Measurements from ENCODE around the gene SLC4A2.
"Not testable (repeated sequence)": the region's sequence is repeated elsewhere in the genome, so short reads cannot be mapped to it uniquely, and the experiment has no call there.

The SLC4A2 gene

GRCh38 chr7:151043449-151043848 is 15.9 kb upstream of the SLC4A2 start:
- H3K27ac Mint-ChIP-seq; H3K4me3 Mint-ChIP-seq; H3K9me3 Mint-ChIP-seq; DNase-seq; H3K27me3 Mint-ChIP-seq; H3K4me1 Mint-ChIP-seq (ENCODE audit: low read depth in 2 of 2); ATAC-seq (replicated peaks): not testable (repeated sequence)
- peaks cover 11% of the 10 kb centered on the region for H3K36me3 Mint-ChIP-seq (ENCODE audit: insufficient read depth)

GRCh38 chr7:151043959-151044358 is 15.4 kb upstream of the SLC4A2 start:
- Mint-ChIP-seq H3K36me3 (ENCODE audit: insufficient read depth) (peaks cover 11% of the 10 kb centered on the region), H3K4me1 (ENCODE audit: low read depth in 2 of 2) (peaks cover 8 to 9% of the 10 kb centered on the region in 2 donors)
- no peak for ATAC-seq (replicated peaks)

GRCh38 chr7:151045262-151045661 is 14.1 kb upstream of the SLC4A2 start:
- Mint-ChIP-seq H3K27me3 (no peaks in the 10 kb centered on the region), H3K27ac (no peak overlapping the region), H3K4me1 (ENCODE audit: low read depth in 2 of 2) (peaks cover 0 to 2% of the 10 kb centered on the region in 2 donors), H3K4me3 (no peak overlapping the region), H3K9me3 (no peaks in the 10 kb centered on the region), H3K36me3 (ENCODE audit: insufficient read depth) (peaks cover 11% of the 10 kb centered on the region)
- DNase-seq (no peak), ATAC-seq (replicated peaks) (no peak)

More at GRCh38 chr7:151043959-151044358, 15.4 kb upstream of the SLC4A2 start:
- Mint-ChIP-seq H3K27ac (no peak overlapping the region), H3K4me3 (no peak overlapping the region), H3K27me3 (no peaks in the 10 kb centered on the region), H3K9me3 (no peaks in the 10 kb centered on the region)
- DNase-seq = no peak

GRCh38 chr7:151045967-151046366 is 13.4 kb upstream of the SLC4A2 start:
- H3K9me3 Mint-ChIP-seq = no peaks in the 10 kb centered on the region
- peaks cover 5% of the 10 kb centered on the region for H3K36me3 Mint-ChIP-seq (ENCODE audit: insufficient read depth)
- H3K27ac Mint-ChIP-seq = no peak overlapping the region
- no peaks in the 10 kb centered on the region for H3K27me3 Mint-ChIP-seq
- no peak overlapping the region for H3K4me3 Mint-ChIP-seq
- H3K4me1 Mint-ChIP-seq (ENCODE audit: low read depth in 2 of 2) = peaks cover 0 to 2% of the 10 kb centered on the region in 2 donors
- no peak for ATAC-seq (replicated peaks)
- no peak for DNase-seq

GRCh38 chr7:151046603-151047573 is 12.5 kb upstream of the SLC4A2 start:
- peaks cover 5% of the 10 kb centered on the region for H3K36me3 Mint-ChIP-seq (ENCODE audit: insufficient read depth)
- H3K27me3 Mint-ChIP-seq = peaks cover 0 to 4% of the 10 kb centered on the region in 2 donors
- ATAC-seq (replicated peaks) (no peak), DNase-seq (no peak)
- peak overlapping the region in 1 of 2 donors; percentile 10 for H3K27ac Mint-ChIP-seq
- H3K9me3 Mint-ChIP-seq = no peaks in the 10 kb centered on the region
- H3K4me3 Mint-ChIP-seq = no peak overlapping the region
- peaks cover 0 to 4% of the 10 kb centered on the region in 2 donors for H3K4me1 Mint-ChIP-seq (ENCODE audit: low read depth in 2 of 2)

GRCh38 chr7:151047976-151048815 is 11.2 kb upstream of the SLC4A2 start, which contains the start of gene ASIC3:
ASIC3 (plus strand) TSS chr7:151048531; CDS start chr7:151048886, 355 bp downstream.
- H3K4me1 Mint-ChIP-seq (ENCODE audit: low read depth in 2 of 2) = peaks cover 0 to 8% of the 10 kb centered on the region in 2 donors

GRCh38 chr7:151048911-151049463 is 10.4 kb upstream of the SLC4A2 start:
- no peak overlapping the region for H3K4me3 Mint-ChIP-seq
- no peak for ATAC-seq (replicated peaks)
- peaks cover 0 to 16% of the 10 kb centered on the region in 2 donors for H3K27me3 Mint-ChIP-seq
- peaks cover 0 to 8% of the 10 kb centered on the region in 2 donors for H3K4me1 Mint-ChIP-seq (ENCODE audit: low read depth in 2 of 2)
- H3K9me3 Mint-ChIP-seq = no peaks in the 10 kb centered on the region
- peak overlapping the region in 1 of 2 donors; percentile 38 for H3K27ac Mint-ChIP-seq
- H3K36me3 Mint-ChIP-seq (ENCODE audit: insufficient read depth) = peaks cover 5% of the 10 kb centered on the region
- DNase-seq = no peak

More at GRCh38 chr7:151047976-151048815, 11.2 kb upstream of the SLC4A2 start, which contains the start of gene ASIC3:
- peak within 1 kb of the TSS; percentile 13 to 38 for H3K27ac Mint-ChIP-seq
- ATAC-seq (replicated peaks) = no peak
- no peak within 1 kb of the TSS for H3K4me3 Mint-ChIP-seq
- H3K27me3 Mint-ChIP-seq = peaks cover 0 to 16% of the 10 kb centered on the region in 2 donors
- H3K9me3 Mint-ChIP-seq = no peaks in the 10 kb centered on the region
- no peak for DNase-seq
- peaks cover 5% of the 10 kb centered on the region for H3K36me3 Mint-ChIP-seq (ENCODE audit: insufficient read depth)

- ATAC-seq (replicated peaks) = peak; percentile 91
- peak; percentile 32 to 45 (median 43) for DNase-seq
- H3K9me3 Mint-ChIP-seq = no peaks in the 10 kb centered on the region
- H3K27me3 Mint-ChIP-seq = peaks cover 0 to 24% of the 10 kb centered on the region in 2 donors
- no peak overlapping the region for H3K27ac Mint-ChIP-seq
- H3K36me3 Mint-ChIP-seq (ENCODE audit: insufficient read depth) = peaks cover 5% of the 10 kb centered on the region
- no peak overlapping the region for H3K4me3 Mint-ChIP-seq
- H3K4me1 Mint-ChIP-seq (ENCODE audit: low read depth in 2 of 2) = peaks cover 0 to 8% of the 10 kb centered on the region in 2 donors
Measured at GRCh38 chr7:151051108-151051507, 8.3 kb upstream of the SLC4A2 start.

GRCh38 chr7:151053096-151053495 is 6.3 kb upstream of the SLC4A2 start:
- H3K4me3 Mint-ChIP-seq = no peak overlapping the region
- peaks cover 2% of the 10 kb centered on the region for H3K36me3 Mint-ChIP-seq (ENCODE audit: insufficient read depth)
- H3K9me3 Mint-ChIP-seq = no peaks in the 10 kb centered on the region
- peaks cover 0 to 24% of the 10 kb centered on the region in 2 donors for H3K27me3 Mint-ChIP-seq
- H3K4me1 Mint-ChIP-seq (ENCODE audit: low read depth in 2 of 2) = peaks cover 16 to 18% of the 10 kb centered on the region in 2 donors
- no peak for ATAC-seq (replicated peaks)
- no peak overlapping the region for H3K27ac Mint-ChIP-seq
- DNase-seq = no peak

GRCh38 chr7:151053751-151054150 is 5.6 kb upstream of the SLC4A2 start:
- no peak for ATAC-seq (replicated peaks)
- Mint-ChIP-seq H3K9me3 (no peaks in the 10 kb centered on the region), H3K36me3 (ENCODE audit: insufficient read depth) (peaks cover 9% of the 10 kb centered on the region), H3K27ac (no peak overlapping the region), H3K27me3 (peaks cover 0 to 24% of the 10 kb centered on the region in 2 donors), H3K4me3 (no peak overlapping the region), H3K4me1 (ENCODE audit: low read depth in 2 of 2) (peaks cover 20 to 25% of the 10 kb centered on the region in 2 donors)
- no peak for DNase-seq

GRCh38 chr7:151056283-151056665 is 3.1 kb upstream of the SLC4A2 start:
- ATAC-seq (replicated peaks) (no peak), DNase-seq (no peak)
- Mint-ChIP-seq H3K27me3 (peaks cover 0 to 24% of the 10 kb centered on the region in 2 donors), H3K9me3 (no peaks in the 10 kb centered on the region), H3K4me1 (ENCODE audit: low read depth in 2 of 2) (peaks cover 31 to 40% of the 10 kb centered on the region in 2 donors), H3K27ac (no peak overlapping the region), H3K4me3 (peak overlapping the region; percentile 95 to 97), H3K36me3 (ENCODE audit: insufficient read depth) (peaks cover 10% of the 10 kb centered on the region)

- Mint-ChIP-seq H3K4me1 (ENCODE audit: low read depth in 2 of 2) (peaks cover 37 to 44% of the 10 kb centered on the region in 2 donors), H3K36me3 (ENCODE audit: insufficient read depth) (peaks cover 10% of the 10 kb centered on the region), H3K9me3 (no peaks in the 10 kb centered on the region)
Measured at GRCh38 chr7:151056666-151057505, 2.5 kb upstream of the SLC4A2 start.

More at GRCh38 chr7:151056666-151057505, 2.5 kb upstream of the SLC4A2 start:
- H3K4me3 Mint-ChIP-seq = peak overlapping the region; percentile 95 to 97
- peak overlapping the region; percentile 76 to 97 for H3K27ac Mint-ChIP-seq
- DNase-seq (no peak), ATAC-seq (replicated peaks) (no peak)
- H3K27me3 Mint-ChIP-seq = peaks cover 0 to 19% of the 10 kb centered on the region in 2 donors

Data from effector memory CD8-positive, alpha-beta T cell (primary cell).